Measurements from ENCODE around the gene ADGRF3.

The ADGRF3 gene

GRCh38 chr2:26317377-26318105 lies 29.0 kb downstream of the ADGRF3 start:
- H2AFZ ChIP-seq (ENCODE audit: low read depth, low read length), result no peak overlapping the region
- no peaks in the 10 kb centered on the region for H3K4me1 ChIP-seq (ENCODE audit: insufficient read depth, low read length)
- no peaks in the 10 kb centered on the region for H3K36me3 ChIP-seq (ENCODE audit: insufficient read depth, low read length)
- no peak for DNase-seq
- no peaks in the 10 kb centered on the region for H3K27me3 ChIP-seq (ENCODE audit: insufficient read depth, low read length, poor library complexity)
- no peaks in the 10 kb centered on the region for H4K20me1 ChIP-seq (ENCODE audit: insufficient read depth, low read length)
- no peak for ATAC-seq (ENCODE audit: insufficient read depth, low read depth)
- no peak overlapping the region for H3K4me3 ChIP-seq (ENCODE audit: low read depth in 1 of 2, low read length in 2 of 2)
- no peak overlapping the region for H3K27ac ChIP-seq (ENCODE audit: low read length)
- H3K9ac ChIP-seq (ENCODE audit: low read depth, low read length), result no peak overlapping the region
- no peaks in the 10 kb centered on the region for H3K79me2 ChIP-seq (ENCODE audit: insufficient read depth, low read length)
- no peak overlapping the region for H3K4me2 ChIP-seq (ENCODE audit: insufficient read depth, low read length)
- TF ChIP-seq CTCF (IDR thresholded peaks at IDR 0.05; ENCODE audit: borderline replicate concordance, extremely low read depth, low read length, poor library complexity, severe bottlenecking), result no peak
- H3K9me3 ChIP-seq (ENCODE audit: insufficient read depth, low read length, severe bottlenecking), result no peaks in the 10 kb centered on the region

- no peak overlapping the region for H2AFZ ChIP-seq (ENCODE audit: low read depth, low read length)
- no peaks in the 10 kb centered on the region for H3K27me3 ChIP-seq (ENCODE audit: insufficient read depth, low read length, poor library complexity)
- TF ChIP-seq CTCF (IDR thresholded peaks at IDR 0.05; ENCODE audit: borderline replicate concordance, extremely low read depth, low read length, poor library complexity, severe bottlenecking) (no peak), EZH2 (IDR thresholded peaks at IDR 0.05; ENCODE audit: borderline replicate concordance, low read depth, low read length, severe bottlenecking) (no peak)
- H3K9ac ChIP-seq (ENCODE audit: low read depth, low read length), result no peak overlapping the region
- no peak overlapping the region for H3K27ac ChIP-seq (ENCODE audit: low read length)
- no peak overlapping the region for H3K4me2 ChIP-seq (ENCODE audit: insufficient read depth, low read length)
- DNase-seq (no peak), ATAC-seq (ENCODE audit: insufficient read depth, low read depth) (no peak)
- H3K36me3 ChIP-seq (ENCODE audit: insufficient read depth, low read length), result no peaks in the 10 kb centered on the region
- no peaks in the 10 kb centered on the region for H3K4me1 ChIP-seq (ENCODE audit: insufficient read depth, low read length)
- no peaks in the 10 kb centered on the region for H4K20me1 ChIP-seq (ENCODE audit: insufficient read depth, low read length)
- H3K4me3 ChIP-seq (ENCODE audit: low read depth in 1 of 2, low read length in 2 of 2), result no peak overlapping the region
- no peaks in the 10 kb centered on the region for H3K9me3 ChIP-seq (ENCODE audit: insufficient read depth, low read length, severe bottlenecking)
- H3K79me2 ChIP-seq (ENCODE audit: insufficient read depth, low read length), result no peaks in the 10 kb centered on the region
These were observed 29.7 kb downstream of the ADGRF3 start for GRCh38 chr2:26316845-26317244.

- no peaks in the 10 kb centered on the region for H3K4me1 ChIP-seq (ENCODE audit: insufficient read depth, low read length)
- no peak overlapping the region for H3K4me3 ChIP-seq (ENCODE audit: low read depth in 1 of 2, low read length in 2 of 2)
- no peaks in the 10 kb centered on the region for H3K36me3 ChIP-seq (ENCODE audit: insufficient read depth, low read length)
- no peak overlapping the region for H3K4me2 ChIP-seq (ENCODE audit: insufficient read depth, low read length)
- no peak overlapping the region for H3K27ac ChIP-seq (ENCODE audit: low read length)
- no peak for DNase-seq
- no peak overlapping the region for H2AFZ ChIP-seq (ENCODE audit: low read depth, low read length)
- H4K20me1 ChIP-seq (ENCODE audit: insufficient read depth, low read length), result no peaks in the 10 kb centered on the region
- no peak overlapping the region for H3K9ac ChIP-seq (ENCODE audit: low read depth, low read length)
- no peaks in the 10 kb centered on the region for H3K79me2 ChIP-seq (ENCODE audit: insufficient read depth, low read length)
- no peaks in the 10 kb centered on the region for H3K27me3 ChIP-seq (ENCODE audit: insufficient read depth, low read length, poor library complexity)
- ATAC-seq (ENCODE audit: insufficient read depth, low read depth), result peak; percentile 35; the same call in 2 of the 3 replicates
- TF ChIP-seq CTCF (IDR thresholded peaks at IDR 0.05; ENCODE audit: borderline replicate concordance, extremely low read depth, low read length, poor library complexity, severe bottlenecking) (peak; percentile 25), EZH2 (IDR thresholded peaks at IDR 0.05; ENCODE audit: borderline replicate concordance, low read depth, low read length, severe bottlenecking) (no peak)
- no peaks in the 10 kb centered on the region for H3K9me3 ChIP-seq (ENCODE audit: insufficient read depth, low read length, severe bottlenecking)
These were observed 30.5 kb downstream of the ADGRF3 start for GRCh38 chr2:26316041-26316440.

Data from DND-41 (cell line).